ENCODE results near the gene RHBG. TPM values are rescaled to one million over a fixed set of nuclear protein-coding genes. Genes with fewer than 3 reads are reported as not detected.

RHBG gene
- polyA plus RNA-seq, 1 donor (not counting 4 experiments of a cell fraction or from before 2014, with no cell fraction given): not detected

GRCh38 chr1:156430303-156430702 is 61.3 kb downstream of the RHBG start:
- Histone ChIP-seq H2AFZ (ENCODE audit: control insufficient read depth, low read length) (no peak overlapping the region), H3K4me3 (ENCODE audit: control insufficient read depth in 2 of 3, extremely low read depth in 1 of 3, insufficient read depth in 2 of 3, low read depth in 1 of 3, low read length in 3 of 3) (no peak overlapping the region), H3K4me2 (ENCODE audit: control insufficient read depth, extremely low read depth, insufficient read depth, low read depth, low read length) (no peak overlapping the region), H3K36me3 (ENCODE audit: control insufficient read depth in 2 of 2, extremely low read depth in 1 of 2, insufficient read depth in 2 of 2, low read length in 2 of 2) (no peaks in the 10 kb centered on the region), H3K9me3 (ENCODE audit: control insufficient read depth, low read depth, low read length) (no peaks in the 10 kb centered on the region), H3K9ac (ENCODE audit: control insufficient read depth, extremely low read depth, insufficient read depth, low read length) (no peak overlapping the region), H3K4me1 (ENCODE audit: control insufficient read depth, extremely low read depth, insufficient read depth, low read length) (no peaks in the 10 kb centered on the region), H3K27ac (ENCODE audit: control insufficient read depth, insufficient read depth, low read length) (no peak overlapping the region), H4K20me1 (ENCODE audit: control insufficient read depth, extremely low read depth, insufficient read depth, low read length) (no peaks in the 10 kb centered on the region), H3K79me2 (ENCODE audit: control insufficient read depth, insufficient read depth, low read length) (no peaks in the 10 kb centered on the region), H3K27me3 (ENCODE audit: control insufficient read depth, extremely low read depth, insufficient read depth, low read length) (peaks cover 84% of the 10 kb centered on the region), H3K9me1 (ENCODE audit: control insufficient read depth, extremely low read depth, insufficient read depth, low read length) (no peaks in the 10 kb centered on the region)
- FAIRE-seq: no peak
- no peak for DNase-seq (ENCODE audit: low read depth, low spot score)
- dilution Hi-C loops (cut with MboI; ENCODE audit: extremely low pct_ligation_motif_present, low sequenced_read_pairs): no loop called here
- TF ChIP-seq CTCF (optimal IDR thresholded peaks at IDR 0.05 in 1 of 3, IDR thresholded peaks at IDR 0.05 in 1 of 3, conservative IDR thresholded peaks at IDR 0.05 in 1 of 3; ENCODE audit: extremely low read depth in 1 of 3, insufficient read depth in 2 of 3, low read length in 3 of 3) (no peak), EZH2 (IDR thresholded peaks at IDR 0.05; ENCODE audit: low read length) (no peak)

- no peaks in the 10 kb centered on the region for H4K20me1 ChIP-seq (ENCODE audit: control insufficient read depth, extremely low read depth, insufficient read depth, low read length)
- no peak overlapping the region for H3K4me2 ChIP-seq (ENCODE audit: control insufficient read depth, extremely low read depth, insufficient read depth, low read depth, low read length)
- dilution Hi-C loops (cut with MboI; ENCODE audit: extremely low pct_ligation_motif_present, low sequenced_read_pairs): no loop called here
- H3K27ac ChIP-seq (ENCODE audit: control insufficient read depth, insufficient read depth, low read length): no peak overlapping the region
- peaks cover 87% of the 10 kb centered on the region for H3K27me3 ChIP-seq (ENCODE audit: control insufficient read depth, extremely low read depth, insufficient read depth, low read length)
- H3K9ac ChIP-seq (ENCODE audit: control insufficient read depth, extremely low read depth, insufficient read depth, low read length): no peak overlapping the region
- TF ChIP-seq CTCF (optimal IDR thresholded peaks at IDR 0.05 in 1 of 3, IDR thresholded peaks at IDR 0.05 in 1 of 3, conservative IDR thresholded peaks at IDR 0.05 in 1 of 3; ENCODE audit: extremely low read depth in 1 of 3, insufficient read depth in 2 of 3, low read length in 3 of 3) (no peak), EZH2 (IDR thresholded peaks at IDR 0.05; ENCODE audit: low read length) (no peak)
- no peak overlapping the region for H2AFZ ChIP-seq (ENCODE audit: control insufficient read depth, low read length)
- no peaks in the 10 kb centered on the region for H3K9me1 ChIP-seq (ENCODE audit: control insufficient read depth, extremely low read depth, insufficient read depth, low read length)
- FAIRE-seq (no peak), DNase-seq (ENCODE audit: low read depth, low spot score) (no peak)
- no peaks in the 10 kb centered on the region for H3K9me3 ChIP-seq (ENCODE audit: control insufficient read depth, low read depth, low read length)
- H3K4me3 ChIP-seq (ENCODE audit: control insufficient read depth in 2 of 3, extremely low read depth in 1 of 3, insufficient read depth in 2 of 3, low read depth in 1 of 3, low read length in 3 of 3): no peak overlapping the region
- H3K4me1 ChIP-seq (ENCODE audit: control insufficient read depth, extremely low read depth, insufficient read depth, low read length): peaks cover 2% of the 10 kb centered on the region
- no peaks in the 10 kb centered on the region for H3K79me2 ChIP-seq (ENCODE audit: control insufficient read depth, insufficient read depth, low read length)
- no peaks in the 10 kb centered on the region for H3K36me3 ChIP-seq (ENCODE audit: control insufficient read depth in 2 of 2, extremely low read depth in 1 of 2, insufficient read depth in 2 of 2, low read length in 2 of 2)
Measured at GRCh38 chr1:156430866-156431265, 61.9 kb downstream of the RHBG start.

All from keratinocyte (primary cell).